HL-60/S4 treated with retinoic acid at 250 ng/mL for 4 days and 3 days (cell line): ENCODE data around the gene ALG1.

Experiments used
- in situ Hi-C: fragments of 300-500 bp; cut with MboI; formaldehyde crosslinking; loops from 2 replicates; pipeline ENCODE4 v1.7.0; 2022; ENCODE audit warnings: low sequenced_read_pairs

The ALG1 gene

GRCh38 chr16:5071681-5072333, at the start of gene ALG1:
TSS of gene ALG1 (plus strand) at chr16:5071843. CDS start at chr16:5071850, 7 bp downstream.
- in situ Hi-C loops, result no loop called here

GRCh38 chr16:5022521-5022920, 49.1 kb upstream of the ALG1 start:
- in situ Hi-C loops, result no loop called here

GRCh38 chr16:5024632-5025031, 47.0 kb upstream of the ALG1 start:
- in situ Hi-C loops, result no loop called here

- in situ Hi-C loops, result no loop called here
Measured at GRCh38 chr16:5025171-5025632, 46.4 kb upstream of the ALG1 start.

GRCh38 chr16:5026664-5027063, 45.0 kb upstream of the ALG1 start:
- in situ Hi-C loops, result no loop called here

GRCh38 chr16:5027086-5027485, 44.6 kb upstream of the ALG1 start:
- in situ Hi-C loops, result no loop called here

- in situ Hi-C loops, result no loop called here
Measured at GRCh38 chr16:5027575-5028235, 43.9 kb upstream of the ALG1 start.

- in situ Hi-C loops, result no loop called here
Measured at GRCh38 chr16:5028950-5029475, 42.6 kb upstream of the ALG1 start.

- in situ Hi-C loops, result no loop called here
Measured at GRCh38 chr16:5030251-5030870, 41.3 kb upstream of the ALG1 start.

GRCh38 chr16:5031601-5032000, 40.0 kb upstream of the ALG1 start:
- in situ Hi-C loops, result no loop called here

GRCh38 chr16:5032748-5033167, 38.9 kb upstream of the ALG1 start:
- in situ Hi-C loops, result no loop called here

GRCh38 chr16:5033256-5034166, 38.1 kb upstream of the ALG1 start, which contains the start of gene NAGPA:
TSS of gene NAGPA (minus strand) at chr16:5033935. CDS start at chr16:5033914, 21 bp downstream.
- in situ Hi-C loops, result no loop called here

- in situ Hi-C loops, result no loop called here
Measured at GRCh38 chr16:5034167-5034523, 37.5 kb upstream of the ALG1 start.

GRCh38 chr16:5035909-5036227, 35.8 kb upstream of the ALG1 start:
- in situ Hi-C loops, result no loop called here

- in situ Hi-C loops, result no loop called here
Measured at GRCh38 chr16:5036228-5037156, 35.2 kb upstream of the ALG1 start.

- in situ Hi-C loops, result no loop called here
Measured at GRCh38 chr16:5040451-5040850, 31.2 kb upstream of the ALG1 start.

- in situ Hi-C loops, result no loop called here
Measured at GRCh38 chr16:5041600-5042133, 30.0 kb upstream of the ALG1 start.

- in situ Hi-C loops, result no loop called here
Measured at GRCh38 chr16:5042574-5043171, 29.0 kb upstream of the ALG1 start.

- in situ Hi-C loops, result no loop called here
Measured at GRCh38 chr16:5044011-5044540, 27.6 kb upstream of the ALG1 start.
